Esophagus muscularis mucosa (tissue), 4 donors: ENCODE results near the gene SLCO4A1. TPM values are rescaled to one million over a fixed set of nuclear protein-coding genes. Genes with fewer than 3 reads are reported as not detected.

Source experiments
- DNase-seq: peaks from one replicate; pipeline ENCODE4 v3.0.0-alpha.2; 2017; ENCODE audit errors: extremely low spot score
- H3K27ac ChIP-seq, 4 donors: fragments of 200-600 bp; sonication (generic); replicated peaks in 1 of 4; 1 replicate in 3 of 4; 2 replicates in 1 of 4; pipeline ENCODE4 v1.5.1; 2016 to 2019; ENCODE audit warnings: mild to moderate bottlenecking in 1 of 4
- H3K27me3 ChIP-seq, 4 donors: fragments of 200-600 bp; sonication (generic); one replicate each; pipeline versions ENCODE4 v1.5.1 to v1.6.0; 2016 to 2019
- H3K36me3 ChIP-seq, 4 donors: fragments of 200-600 bp; sonication (generic); one replicate each; pipeline ENCODE4 v1.5.1; 2016 to 2019
- H3K4me1 ChIP-seq, 4 donors: fragments of 200-600 bp; sonication (generic); one replicate each; pipeline ENCODE4 v1.5.1; 2016 to 2019
- H3K4me3 ChIP-seq, 4 donors: fragments of 200-600 bp; sonication (generic); 1 replicate in 2 of 4; 2 replicates in 2 of 4; pipeline ENCODE4 v1.5.1; 2016 to 2019; ENCODE audit warnings: mild to moderate bottlenecking in 4 of 4, moderate library complexity in 1 of 4
- H3K9me3 ChIP-seq, 4 donors: fragments of 200-600 bp; sonication (generic); 1 replicate in 3 of 4; 2 replicates in 1 of 4; pipeline ENCODE4 v1.5.1; 2016 to 2019
- CTCF ChIP-seq, 3 experiments: fragments of 200-600 bp in 2 of 3; fragments of 450-650 bp in 1 of 3; sonication (generic) in 2 of 3; IDR thresholded peaks; one replicate each; pipeline ENCODE4 v1.5.1; 2017 to 2019; ENCODE audit warnings: antibody characterized with exemption in 3 of 3, mild to moderate bottlenecking in 2 of 3, moderate library complexity in 1 of 3
- EP300 ChIP-seq: sonication (generic); formaldehyde crosslinking; IDR thresholded peaks from one replicate; pipeline ENCODE4 v1.6.1; 2017; ENCODE audit warnings: antibody characterized with exemption
- POLR2A ChIP-seq: fragments of 450-650 bp; IDR thresholded peaks from one replicate; pipeline ENCODE4 v1.6.1; 2017; ENCODE audit warnings: antibody characterized with exemption, moderate library complexity, mild to moderate bottlenecking, low read depth
- POLR2AphosphoS5 ChIP-seq, 2 donors: sonication (generic); formaldehyde crosslinking; IDR thresholded peaks; one replicate each; pipeline ENCODE4 v1.6.1; 2017; ENCODE audit warnings: antibody characterized with exemption in 2 of 2
- WGBS: methylation state at CpG from one replicate; pipeline ENCODE4 v1.1.5; 2018; 5-methylcytosine and 5-hydroxymethylcytosine counted together
- intact Hi-C: fragments of 100-400 bp; cut with DNase I; formaldehyde crosslinking; loops from one replicate; pipeline ENCODE4 v1.15.1; 2023
- total RNA-seq, 4 donors: library from RNA; depleted of rRNA; stranded (reverse); fragments of >200 nt; gene quantifications; one replicate each; pipeline versions ENCODE4 v1.1.0 to v1.2.1, GENCODE V29; 2016

Gene SLCO4A1
- total RNA-seq, 4 donors from 2014 or later = 10.0 to 42.4 (median 30.1) TPM

GRCh38 chr20:62685781-62686555, 43.7 kb downstream of the SLCO4A1 start:
- intact Hi-C loops = no loop called here
- Histone ChIP-seq H3K27me3 (peaks cover 0 to 69% (median 2%) of the 10 kb centered on the region in 4 donors), H3K4me1 (peaks cover 0 to 14% (median 11%) of the 10 kb centered on the region in 4 donors), H3K36me3 (no peaks in the 10 kb centered on the region), H3K9me3 (no peaks in the 10 kb centered on the region), H3K4me3 (no peak overlapping the region), H3K27ac (no peak overlapping the region)
- 47% methylated on average over 20 of the region's 27 CpGs for WGBS
- no peak for TF ChIP-seq CTCF (IDR thresholded peaks at IDR 0.05)
- TF ChIP-seq EP300 = no peak
- no peak for TF ChIP-seq POLR2A
- TF ChIP-seq POLR2AphosphoS5 (IDR thresholded peaks at IDR 0.05) = no peak
- DNase-seq = no peak

GRCh38 chr20:62686869-62687830, 44.8 kb downstream of the SLCO4A1 start:
- Histone ChIP-seq H3K4me3 (no peak overlapping the region), H3K36me3 (no peaks in the 10 kb centered on the region), H3K9me3 (no peaks in the 10 kb centered on the region), H3K4me1 (peaks cover 0 to 17% (median 12%) of the 10 kb centered on the region in 4 donors), H3K27me3 (peaks cover 0 to 62% (median 4%) of the 10 kb centered on the region in 4 donors), H3K27ac (no peak overlapping the region)
- 92% methylated on average over 23 of the region's 37 CpGs for WGBS
- TF ChIP-seq CTCF (IDR thresholded peaks at IDR 0.05) (no peak), POLR2AphosphoS5 (IDR thresholded peaks at IDR 0.05) (no peak), POLR2A (no peak), EP300 (no peak)
- DNase-seq = no peak
- intact Hi-C loops = no loop called here

GRCh38 chr20:62688083-62688482, 45.8 kb downstream of the SLCO4A1 start:
- 81% methylated on average over 4 of the region's 11 CpGs for WGBS
- H3K27ac ChIP-seq = no peak overlapping the region
- H3K36me3 ChIP-seq = no peaks in the 10 kb centered on the region
- no peak overlapping the region for H3K4me3 ChIP-seq
- H3K27me3 ChIP-seq = peaks cover 0 to 58% (median 2%) of the 10 kb centered on the region in 4 donors
- H3K9me3 ChIP-seq = no peaks in the 10 kb centered on the region
- no peak for TF ChIP-seq POLR2A
- TF ChIP-seq POLR2AphosphoS5 (IDR thresholded peaks at IDR 0.05) = no peak
- TF ChIP-seq CTCF (IDR thresholded peaks at IDR 0.05) = no peak
- TF ChIP-seq EP300 = no peak
- intact Hi-C loops = no loop called here
- no peak for DNase-seq
- peaks cover 0 to 18% (median 12%) of the 10 kb centered on the region in 4 donors for H3K4me1 ChIP-seq

- 77% methylated on average over 28 of the region's 29 CpGs for WGBS
Observed at GRCh38 chr20:62688855-62689460, 46.7 kb downstream of the SLCO4A1 start.

More at GRCh38 chr20:62688855-62689460, 46.7 kb downstream of the SLCO4A1 start:
- Histone ChIP-seq H3K4me1 (peaks cover 0 to 18% (median 12%) of the 10 kb centered on the region in 4 donors), H3K27me3 (peaks cover 0 to 60% (median 2%) of the 10 kb centered on the region in 4 donors), H3K4me3 (no peak overlapping the region), H3K27ac (no peak overlapping the region), H3K9me3 (no peaks in the 10 kb centered on the region), H3K36me3 (no peaks in the 10 kb centered on the region)
- no peak for TF ChIP-seq EP300
- TF ChIP-seq POLR2A = no peak
- peak in 1 of 2 donors; percentile 21 for TF ChIP-seq POLR2AphosphoS5 (IDR thresholded peaks at IDR 0.05)
- TF ChIP-seq CTCF (IDR thresholded peaks at IDR 0.05) = peak in 2 of 3 experiments; percentile 21 to 42
- DNase-seq = no peak
- intact Hi-C loops = no loop called here
